Prostate gland (tissue), 2 donors: Measurements from ENCODE around the gene CD276.

Experiments used
- CTCF ChIP-seq, 4 experiments: fragments of 200-600 bp in 2 of 4; fragments of 450-650 bp in 2 of 4; sonication (generic) in 2 of 4; IDR thresholded peaks; 1 replicate in 3 of 4; 2 replicates in 1 of 4; pipeline ENCODE4 v1.5.1; 2016 to 2019; ENCODE audit warnings: antibody characterized with exemption in 4 of 4, mild to moderate bottlenecking in 2 of 4, moderate library complexity in 2 of 4
- POLR2A ChIP-seq: fragments of 450-650 bp; IDR thresholded peaks from one replicate; pipeline ENCODE4 v1.6.1; 2016; ENCODE audit warnings: antibody characterized with exemption, mild to moderate bottlenecking

GRCh38 chr15:73763931-73764330, 79.7 kb downstream of the CD276 start:
- no peak for TF ChIP-seq CTCF (IDR thresholded peaks at IDR 0.05)
- no peak for TF ChIP-seq POLR2A
